K562 (cell line): ENCODE measurements around the gene IKZF4. TPM values are rescaled to one million over a fixed set of nuclear protein-coding genes. Genes with fewer than 3 reads are reported as not detected.

ENCODE experiments used
- ARHGAP35 ChIP-seq: fragments of 450-650 bp; IDR thresholded peaks from 2 replicates; pipeline ENCODE4 v1.6.1; 2018; ENCODE audit not compliant: partially characterized antibody
- NFATC3 ChIP-seq: fragments of 450-650 bp; IDR thresholded peaks from 2 replicates; pipeline ENCODE4 v1.6.1; 2017; ENCODE audit warnings: mild to moderate bottlenecking
- ZNF407 ChIP-seq: fragments of 450-650 bp; IDR thresholded peaks from 2 replicates; pipeline ENCODE4 v1.6.1; 2016; ENCODE audit warnings: low read depth
- polyA plus RNA-seq, 8 experiments: library from polyadenylated mRNA; depleted of rRNA in 4 of 8; stranded (reverse) in 5 of 8; unstranded in 3 of 8; fragments of >200 nt; fragmentation: Nextera tagmentation in 2 of 8; fragmentation: Illumina TruSeq in 1 of 8; extraction: Ambion mirVana in 2 of 8; extraction: Trizol in 1 of 8; gene quantifications; 2 replicates each; pipeline versions ENCODE4 v1.2.1 to v1.2.3, GENCODE V29; 2011 to 2014; ENCODE audit warnings: inconsistent platforms in 1 of 8, missing spikeins in 1 of 8
- total RNA-seq, 7 experiments: library from RNA; depleted of rRNA in 6 of 7; stranded (reverse); fragments of >200 nt in 6 of 7; fragmentation: Illumina TruSeq in 2 of 7; extraction: Trizol in 2 of 7; gene quantifications; 2 replicates each; pipeline versions ENCODE4 v1.2.1 to v1.2.3, GENCODE V29; 2011 to 2021; ENCODE audit warnings: low replicate concordance in 1 of 7

IKZF4 gene
- total and polyA plus RNA-seq, 9 of the 15 experiments (the other 6 are each of a cell fraction or from before 2014, with no cell fraction given), result 1.9 to 16.3 (median 3.6) TPM

- peak; percentile 28; the same call in 1 of the 2 replicates for TF ChIP-seq ZNF407
- peak; percentile 9 for TF ChIP-seq ARHGAP35
- no peak for TF ChIP-seq NFATC3
Observed at GRCh38 chr12:56007564-56008559, 13.0 kb upstream of the IKZF4 start (continued).
